Measurements from ENCODE around the gene DOCK8. TPM values are rescaled to one million over a fixed set of nuclear protein-coding genes. Genes with fewer than 3 reads are reported as not detected.

DOCK8 gene
- total RNA-seq, 1 donor from 2014 or later, result 8.3 TPM

- TF ChIP-seq, protein P1, sequence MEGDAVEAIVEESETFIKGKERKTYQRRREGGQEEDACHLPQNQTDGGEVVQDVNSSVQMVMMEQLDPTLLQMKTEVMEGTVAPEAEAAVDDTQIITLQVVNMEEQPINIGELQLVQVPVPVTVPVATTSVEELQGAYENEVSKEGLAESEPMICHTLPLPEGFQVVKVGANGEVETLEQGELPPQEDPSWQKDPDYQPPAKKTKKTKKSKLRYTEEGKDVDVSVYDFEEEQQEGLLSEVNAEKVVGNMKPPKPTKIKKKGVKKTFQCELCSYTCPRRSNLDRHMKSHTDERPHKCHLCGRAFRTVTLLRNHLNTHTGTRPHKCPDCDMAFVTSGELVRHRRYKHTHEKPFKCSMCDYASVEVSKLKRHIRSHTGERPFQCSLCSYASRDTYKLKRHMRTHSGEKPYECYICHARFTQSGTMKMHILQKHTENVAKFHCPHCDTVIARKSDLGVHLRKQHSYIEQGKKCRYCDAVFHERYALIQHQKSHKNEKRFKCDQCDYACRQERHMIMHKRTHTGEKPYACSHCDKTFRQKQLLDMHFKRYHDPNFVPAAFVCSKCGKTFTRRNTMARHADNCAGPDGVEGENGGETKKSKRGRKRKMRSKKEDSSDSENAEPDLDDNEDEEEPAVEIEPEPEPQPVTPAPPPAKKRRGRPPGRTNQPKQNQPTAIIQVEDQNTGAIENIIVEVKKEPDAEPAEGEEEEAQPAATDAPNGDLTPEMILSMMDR (IDR thresholded peaks at IDR 0.05; ENCODE audit: unreplicated experiment), result no peak
- Mint-ChIP-seq H3K27ac (ENCODE audit: unreplicated experiment) (no peak overlapping the region), H3K27me3 (ENCODE audit: unreplicated experiment) (no peaks in the 10 kb centered on the region), H3K4me1 (ENCODE audit: unreplicated experiment) (no peaks in the 10 kb centered on the region), H3K4me3 (ENCODE audit: unreplicated experiment) (no peak overlapping the region), H3K36me3 (ENCODE audit: low read depth, unreplicated experiment) (no peaks in the 10 kb centered on the region), H3K9me3 (ENCODE audit: unreplicated experiment) (no peaks in the 10 kb centered on the region)
- no peak for DNase-seq (ENCODE audit: low spot score)
Observed at GRCh38 chr9:281741-282645, 67.3 kb downstream of the DOCK8 start.

DNA sequence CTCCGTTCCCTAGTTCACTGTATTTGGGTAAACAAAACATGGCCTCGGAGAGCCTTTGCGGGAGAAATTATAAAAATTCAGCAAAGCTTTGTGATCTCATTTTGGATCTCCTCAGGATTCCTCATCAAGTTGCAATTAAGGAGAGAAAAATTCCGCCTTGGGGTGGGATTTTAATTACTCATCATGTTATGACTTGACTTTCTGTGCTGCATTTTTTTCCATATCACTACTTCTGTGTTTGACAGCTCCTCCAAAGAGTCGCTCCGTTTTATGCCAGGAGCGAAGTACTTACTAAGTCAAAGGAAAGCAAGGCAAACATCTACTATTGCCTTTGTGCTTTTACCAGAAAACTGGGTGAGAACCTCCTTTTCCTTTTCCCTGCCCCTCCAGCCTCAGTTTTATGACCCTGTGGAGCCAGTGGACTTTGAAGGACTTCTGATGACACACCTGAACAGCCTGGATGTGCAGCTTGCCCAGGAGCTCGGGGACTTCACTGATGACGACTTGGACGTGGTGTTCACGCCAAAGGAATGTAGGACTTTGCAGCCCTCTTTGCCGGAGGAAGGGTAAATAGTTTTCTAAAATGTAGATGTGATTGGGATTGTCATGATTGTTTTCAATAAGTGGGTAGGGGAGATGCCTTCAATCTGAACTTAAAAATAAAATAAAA lies 71.5 kb downstream of the DOCK8 start:
- H3K4me3 Mint-ChIP-seq (ENCODE audit: unreplicated experiment), result no peak overlapping the region
- H3K4me1 Mint-ChIP-seq (ENCODE audit: unreplicated experiment), result no peaks in the 10 kb centered on the region
- no peaks in the 10 kb centered on the region for H3K9me3 Mint-ChIP-seq (ENCODE audit: unreplicated experiment)
- H3K36me3 Mint-ChIP-seq (ENCODE audit: low read depth, unreplicated experiment), result no peaks in the 10 kb centered on the region
- TF ChIP-seq, protein P1 (IDR thresholded peaks at IDR 0.05; ENCODE audit: unreplicated experiment), result no peak
- no peak overlapping the region for H3K27ac Mint-ChIP-seq (ENCODE audit: unreplicated experiment)
- no peak for DNase-seq (ENCODE audit: low spot score)
- no peaks in the 10 kb centered on the region for H3K27me3 Mint-ChIP-seq (ENCODE audit: unreplicated experiment)

GRCh38 chr9:289121-289520 lies 74.5 kb downstream of the DOCK8 start:
- Mint-ChIP-seq H3K27ac (ENCODE audit: unreplicated experiment) (no peak overlapping the region), H3K4me1 (ENCODE audit: unreplicated experiment) (no peaks in the 10 kb centered on the region), H3K36me3 (ENCODE audit: low read depth, unreplicated experiment) (no peaks in the 10 kb centered on the region), H3K9me3 (ENCODE audit: unreplicated experiment) (no peaks in the 10 kb centered on the region), H3K4me3 (ENCODE audit: unreplicated experiment) (no peak overlapping the region), H3K27me3 (ENCODE audit: unreplicated experiment) (no peaks in the 10 kb centered on the region)
- TF ChIP-seq, protein P1 (IDR thresholded peaks at IDR 0.05; ENCODE audit: unreplicated experiment), result no peak
- DNase-seq (ENCODE audit: low spot score), result no peak

DNA sequence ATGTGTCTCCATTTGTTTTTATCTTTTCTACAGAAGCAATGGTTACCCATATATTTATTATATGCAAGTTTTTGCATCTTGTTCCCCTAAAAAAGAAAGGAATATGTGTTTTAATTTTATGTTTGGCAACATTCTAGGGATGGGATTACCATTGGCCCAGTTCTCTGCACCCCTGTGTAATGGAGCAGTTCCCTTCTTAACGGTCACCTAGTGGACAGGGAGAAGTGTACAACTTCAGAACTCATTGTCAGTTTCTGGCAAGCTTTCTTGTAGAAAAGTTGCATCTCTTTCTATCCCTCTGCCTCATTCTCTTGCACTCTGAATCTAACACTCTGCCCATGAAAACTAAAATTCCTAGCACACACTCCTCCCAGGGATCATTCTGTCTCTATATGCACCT lies 78.2 kb downstream of the DOCK8 start:
- no peak for DNase-seq (ENCODE audit: low spot score)
- peaks cover 3% of the 10 kb centered on the region for H3K4me1 Mint-ChIP-seq (ENCODE audit: unreplicated experiment)
- no peaks in the 10 kb centered on the region for H3K9me3 Mint-ChIP-seq (ENCODE audit: unreplicated experiment)
- H3K27me3 Mint-ChIP-seq (ENCODE audit: unreplicated experiment), result no peaks in the 10 kb centered on the region
- H3K4me3 Mint-ChIP-seq (ENCODE audit: unreplicated experiment), result no peak overlapping the region
- H3K27ac Mint-ChIP-seq (ENCODE audit: unreplicated experiment), result no peak overlapping the region
- TF ChIP-seq, protein P1 (IDR thresholded peaks at IDR 0.05; ENCODE audit: unreplicated experiment), result no peak
- H3K36me3 Mint-ChIP-seq (ENCODE audit: low read depth, unreplicated experiment), result no peaks in the 10 kb centered on the region

GRCh38 chr9:295576-295975 lies 80.9 kb downstream of the DOCK8 start:
- no peak for DNase-seq (ENCODE audit: low spot score)
- Mint-ChIP-seq H3K27me3 (ENCODE audit: unreplicated experiment) (no peaks in the 10 kb centered on the region), H3K4me3 (ENCODE audit: unreplicated experiment) (no peak overlapping the region), H3K9me3 (ENCODE audit: unreplicated experiment) (no peaks in the 10 kb centered on the region), H3K36me3 (ENCODE audit: low read depth, unreplicated experiment) (no peaks in the 10 kb centered on the region), H3K4me1 (ENCODE audit: unreplicated experiment) (peaks cover 3% of the 10 kb centered on the region), H3K27ac (ENCODE audit: unreplicated experiment) (no peak overlapping the region)
- TF ChIP-seq, protein P1 (IDR thresholded peaks at IDR 0.05; ENCODE audit: unreplicated experiment), result no peak

Data from endothelial cell (in vitro differentiated cells).